SU-DHL-6 (cell line): Measurements from ENCODE around the gene TMPRSS9.

Source experiments
- EZH2phosphoT487 ChIP-seq: fragments of 200-600 bp; sonication (generic), shearing (Covaris generic); conservative IDR thresholded peaks from 2 replicates; pipeline ENCODE4 v1.6.1; 2018; ENCODE audit warnings: mild to moderate bottlenecking, antibody characterized with exemption, low read length, moderate library complexity, mixed read lengths
- TF ChIP-seq, protein P1 (sequence below): fragments of 200-600 bp; sonication (generic); IDR thresholded peaks from one replicate; pipeline ENCODE4 v1.5.1; 2017; ENCODE audit warnings: antibody characterized with exemption, mild to moderate bottlenecking, low read length, moderate library complexity; ENCODE audit not compliant: insufficient read depth, poor library complexity, severe bottlenecking

DNA sequence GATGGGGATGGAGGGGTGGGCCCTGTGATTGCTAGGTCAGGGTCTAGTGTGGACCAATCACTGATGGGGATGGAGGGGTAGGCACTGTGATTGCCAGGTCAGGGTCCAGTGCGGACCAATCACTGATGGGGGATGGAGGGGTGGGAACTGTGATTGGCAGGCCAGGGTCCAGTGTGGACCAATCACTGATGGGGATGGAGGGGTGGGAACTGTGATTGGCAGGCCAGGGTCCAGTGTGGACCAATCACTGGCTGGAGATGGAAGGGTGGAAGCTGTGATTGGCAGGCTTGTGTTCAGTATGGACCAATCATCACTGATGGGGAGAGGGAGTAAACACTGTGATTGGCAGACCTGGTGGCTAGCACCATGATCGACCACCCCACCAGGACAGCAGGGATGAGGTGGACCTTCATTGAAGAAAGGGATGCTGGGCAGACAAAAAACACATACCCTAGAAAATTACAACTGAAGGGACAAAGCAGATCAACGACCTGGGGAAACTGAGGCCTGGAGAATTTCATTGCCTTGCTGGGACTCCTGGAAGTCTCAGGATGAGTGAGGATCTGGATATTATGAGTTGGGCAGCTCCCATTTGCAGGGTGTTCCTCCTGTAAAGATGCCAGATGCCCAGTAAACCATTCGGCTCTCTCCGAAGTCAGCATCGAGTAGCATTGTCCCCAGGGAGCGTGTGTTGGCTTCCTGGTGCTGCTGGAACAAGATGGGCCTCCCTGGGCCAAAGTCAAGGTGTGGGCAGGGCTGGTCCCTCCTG is 15.5 kb downstream of the TMPRSS9 start:
- TF ChIP-seq, protein P1, sequence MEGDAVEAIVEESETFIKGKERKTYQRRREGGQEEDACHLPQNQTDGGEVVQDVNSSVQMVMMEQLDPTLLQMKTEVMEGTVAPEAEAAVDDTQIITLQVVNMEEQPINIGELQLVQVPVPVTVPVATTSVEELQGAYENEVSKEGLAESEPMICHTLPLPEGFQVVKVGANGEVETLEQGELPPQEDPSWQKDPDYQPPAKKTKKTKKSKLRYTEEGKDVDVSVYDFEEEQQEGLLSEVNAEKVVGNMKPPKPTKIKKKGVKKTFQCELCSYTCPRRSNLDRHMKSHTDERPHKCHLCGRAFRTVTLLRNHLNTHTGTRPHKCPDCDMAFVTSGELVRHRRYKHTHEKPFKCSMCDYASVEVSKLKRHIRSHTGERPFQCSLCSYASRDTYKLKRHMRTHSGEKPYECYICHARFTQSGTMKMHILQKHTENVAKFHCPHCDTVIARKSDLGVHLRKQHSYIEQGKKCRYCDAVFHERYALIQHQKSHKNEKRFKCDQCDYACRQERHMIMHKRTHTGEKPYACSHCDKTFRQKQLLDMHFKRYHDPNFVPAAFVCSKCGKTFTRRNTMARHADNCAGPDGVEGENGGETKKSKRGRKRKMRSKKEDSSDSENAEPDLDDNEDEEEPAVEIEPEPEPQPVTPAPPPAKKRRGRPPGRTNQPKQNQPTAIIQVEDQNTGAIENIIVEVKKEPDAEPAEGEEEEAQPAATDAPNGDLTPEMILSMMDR = no peak
- no peak for TF ChIP-seq EZH2phosphoT487
